NCI-H1436 (cell line): ENCODE measurements around the gene AGAP4.
"Not testable (repeated sequence)": the region's sequence is repeated elsewhere in the genome, so short reads cannot be mapped to it uniquely, and the experiment has no call there.

Experiments
- DNase-seq: peaks from one replicate; lab custom pipeline; 2025; lab: John Stamatoyannopoulos, UW

AGAP4 gene

DNA sequence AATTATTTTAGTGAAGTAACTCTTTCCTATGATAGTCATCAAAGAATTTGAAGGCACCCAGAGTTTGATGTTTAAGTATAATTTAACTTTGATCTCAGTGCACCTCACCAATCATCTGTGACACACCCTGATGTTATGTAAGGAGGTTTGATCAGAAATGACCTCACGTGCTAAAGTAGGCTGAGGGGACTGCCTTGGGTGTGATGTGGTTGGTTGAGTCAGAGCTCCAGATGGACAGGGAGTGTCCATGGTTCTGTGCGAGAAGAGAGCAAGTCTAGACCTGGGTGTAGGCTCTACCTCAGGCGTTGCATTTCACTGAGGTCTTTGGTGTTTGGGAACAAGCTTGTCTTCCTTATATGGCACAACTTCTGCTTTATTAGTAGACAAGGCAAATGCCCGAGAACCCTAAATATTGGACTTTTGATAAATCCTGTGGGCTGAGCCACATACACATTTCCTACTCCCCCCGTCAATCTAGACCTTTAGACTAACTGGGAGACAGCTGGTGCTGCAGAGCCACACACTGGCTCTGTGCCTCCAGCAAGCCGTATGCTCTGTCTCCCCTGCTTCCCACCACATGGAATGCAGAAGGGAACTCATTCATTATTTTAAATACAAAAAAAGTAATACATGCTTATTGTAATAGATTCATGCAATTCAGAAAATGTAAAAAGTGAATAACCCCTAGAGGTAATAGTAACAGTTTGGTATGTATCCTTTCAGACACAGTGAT lies 56.4 kb downstream of the AGAP4 start:
- DNase-seq, result not testable (repeated sequence)

DNA sequence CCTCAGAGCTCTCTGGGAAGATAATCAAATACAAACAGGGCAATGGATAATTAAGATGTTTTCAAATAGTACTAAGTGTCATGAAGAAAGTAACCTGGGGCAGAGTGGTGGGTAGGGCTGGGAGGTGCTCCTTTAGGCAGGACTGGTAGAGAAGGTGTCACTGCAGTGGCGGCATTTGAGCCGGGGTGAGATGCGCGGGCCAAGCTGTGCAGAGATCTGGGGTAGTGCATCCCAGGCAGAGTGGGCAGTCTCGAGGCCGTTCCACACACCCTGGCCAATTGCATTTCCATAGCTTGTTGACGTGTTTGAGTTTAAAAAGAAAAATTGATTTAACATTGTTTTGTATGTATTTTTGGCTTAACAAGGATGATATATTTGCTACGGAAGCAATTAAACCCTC lies 57.3 kb downstream of the AGAP4 start:
- DNase-seq, result not testable (repeated sequence)

DNA sequence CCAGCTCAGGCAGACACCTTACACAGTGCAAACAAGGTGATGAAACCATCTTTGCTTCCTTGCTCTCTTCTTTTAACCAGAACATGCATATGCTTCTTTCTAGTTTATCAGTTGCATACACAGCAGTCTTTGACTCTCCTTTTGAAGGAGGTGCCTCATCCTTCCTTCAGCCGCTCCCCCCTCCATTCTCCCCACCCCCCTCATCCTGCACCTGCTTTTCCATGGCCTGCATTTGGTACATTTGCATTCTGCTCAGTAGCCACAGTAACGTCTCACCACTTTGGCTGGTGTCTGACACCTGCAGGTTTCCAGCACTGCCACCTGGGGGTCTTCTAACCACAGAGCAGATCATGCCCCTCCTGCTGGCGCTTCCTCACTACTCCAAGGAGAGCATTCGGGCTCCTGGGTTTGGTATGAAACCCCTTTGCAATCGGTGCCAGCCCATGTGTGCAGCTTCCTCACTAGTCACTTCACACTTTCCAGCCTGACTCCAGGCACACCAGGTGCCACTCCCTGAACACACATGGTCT lies 60.0 kb downstream of the AGAP4 start:
- not testable (repeated sequence) for DNase-seq

- DNase-seq, result not testable (repeated sequence)
Observed at GRCh38 chr10:45786217-45786616, 61.1 kb downstream of the AGAP4 start.
